Measurements from ENCODE around the gene PPP1R12B. TPM values are rescaled to one million over a fixed set of nuclear protein-coding genes. Genes with fewer than 3 reads are reported as not detected.
"Not testable (repeated sequence)": the region's sequence is repeated elsewhere in the genome, so short reads cannot be mapped to it uniquely, and the experiment has no call there.

The PPP1R12B gene
- total RNA-seq, 2 experiments from 2014 or later: 13.0 to 14.1 TPM

DNA sequence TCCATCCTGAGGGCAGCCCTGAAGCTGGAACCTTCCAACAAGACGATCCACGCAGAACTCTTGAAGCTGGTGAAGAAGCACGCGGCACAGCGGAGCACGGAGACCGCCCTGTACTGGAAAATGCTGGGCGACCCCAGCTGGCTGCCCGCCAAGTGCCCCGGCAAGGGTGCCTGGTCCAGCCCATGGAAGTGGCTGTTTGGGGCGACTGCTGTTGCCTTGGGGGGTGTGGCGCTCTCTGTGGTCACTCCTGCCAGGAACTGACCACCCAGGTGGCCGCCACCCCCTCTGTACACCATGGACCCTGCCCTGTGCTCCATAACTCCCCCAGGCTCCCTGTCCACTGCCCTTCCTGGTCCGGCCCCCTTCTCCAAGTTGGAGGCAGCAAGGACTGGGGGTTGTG lies 90.8 kb downstream of the PPP1R12B start:
- POLR2A ChIA-PET: interaction anchor here (0.7 kb wide), 1 partner anchor 97 kb away, joined by 3 read pairs; the partner anchor contains the start of gene UBE2T
- intact Hi-C loops (cut with micrococcal nuclease): no loop called here
- peaks cover 12% of the 10 kb centered on the region for H3K36me3 Mint-ChIP-seq (ENCODE audit: low read depth)

DNA sequence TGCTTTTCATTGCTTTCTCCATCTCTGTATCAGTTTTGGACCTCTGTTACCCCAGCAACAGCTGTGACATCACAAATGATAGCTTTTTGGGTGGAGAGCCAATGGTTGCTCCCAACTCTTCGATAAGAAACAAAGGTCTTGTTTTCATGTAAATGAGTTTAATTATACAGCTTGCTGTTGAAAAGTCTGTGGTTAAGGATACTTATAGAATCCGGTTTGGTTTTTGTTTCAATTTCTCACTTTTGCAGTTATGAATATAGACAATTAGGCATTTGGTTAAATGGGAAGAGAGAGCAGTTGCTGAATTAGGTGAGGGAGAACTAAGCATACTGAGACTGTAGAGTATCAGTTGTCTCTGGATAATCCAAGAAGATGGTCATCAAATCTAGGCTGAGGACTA lies 99.6 kb downstream of the PPP1R12B start:
- H3K27ac Mint-ChIP-seq; H3K9me3 Mint-ChIP-seq; H3K4me1 Mint-ChIP-seq (ENCODE audit: low read depth); intact Hi-C loops (cut with micrococcal nuclease); POLR2A ChIA-PET; DNase-seq; H3K27me3 Mint-ChIP-seq; ATAC-seq; H3K4me3 Mint-ChIP-seq: not testable (repeated sequence)
- CTCF ChIA-PET: interaction anchor here (1.0 kb wide), 1 partner anchor 255 kb away, joined by 3 read pairs; no protein-coding TSS in a partner anchor
- peaks cover 19% of the 10 kb centered on the region for H3K36me3 Mint-ChIP-seq (ENCODE audit: low read depth)

More for the DNA sequence above, 90.8 kb downstream of the PPP1R12B start:
- ATAC-seq (no peak), DNase-seq (no peak)
- TF ChIP-seq, protein P1, sequence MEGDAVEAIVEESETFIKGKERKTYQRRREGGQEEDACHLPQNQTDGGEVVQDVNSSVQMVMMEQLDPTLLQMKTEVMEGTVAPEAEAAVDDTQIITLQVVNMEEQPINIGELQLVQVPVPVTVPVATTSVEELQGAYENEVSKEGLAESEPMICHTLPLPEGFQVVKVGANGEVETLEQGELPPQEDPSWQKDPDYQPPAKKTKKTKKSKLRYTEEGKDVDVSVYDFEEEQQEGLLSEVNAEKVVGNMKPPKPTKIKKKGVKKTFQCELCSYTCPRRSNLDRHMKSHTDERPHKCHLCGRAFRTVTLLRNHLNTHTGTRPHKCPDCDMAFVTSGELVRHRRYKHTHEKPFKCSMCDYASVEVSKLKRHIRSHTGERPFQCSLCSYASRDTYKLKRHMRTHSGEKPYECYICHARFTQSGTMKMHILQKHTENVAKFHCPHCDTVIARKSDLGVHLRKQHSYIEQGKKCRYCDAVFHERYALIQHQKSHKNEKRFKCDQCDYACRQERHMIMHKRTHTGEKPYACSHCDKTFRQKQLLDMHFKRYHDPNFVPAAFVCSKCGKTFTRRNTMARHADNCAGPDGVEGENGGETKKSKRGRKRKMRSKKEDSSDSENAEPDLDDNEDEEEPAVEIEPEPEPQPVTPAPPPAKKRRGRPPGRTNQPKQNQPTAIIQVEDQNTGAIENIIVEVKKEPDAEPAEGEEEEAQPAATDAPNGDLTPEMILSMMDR (IDR thresholded peaks at IDR 0.05): no peak
- no peaks in the 10 kb centered on the region for H3K27me3 Mint-ChIP-seq
- H3K9me3 Mint-ChIP-seq: no peaks in the 10 kb centered on the region
- no peaks in the 10 kb centered on the region for H3K4me1 Mint-ChIP-seq (ENCODE audit: low read depth)
- H3K4me3 Mint-ChIP-seq: no peak overlapping the region
- H3K27ac Mint-ChIP-seq: no peak overlapping the region
- CTCF ChIA-PET: no interaction called here

DNA sequence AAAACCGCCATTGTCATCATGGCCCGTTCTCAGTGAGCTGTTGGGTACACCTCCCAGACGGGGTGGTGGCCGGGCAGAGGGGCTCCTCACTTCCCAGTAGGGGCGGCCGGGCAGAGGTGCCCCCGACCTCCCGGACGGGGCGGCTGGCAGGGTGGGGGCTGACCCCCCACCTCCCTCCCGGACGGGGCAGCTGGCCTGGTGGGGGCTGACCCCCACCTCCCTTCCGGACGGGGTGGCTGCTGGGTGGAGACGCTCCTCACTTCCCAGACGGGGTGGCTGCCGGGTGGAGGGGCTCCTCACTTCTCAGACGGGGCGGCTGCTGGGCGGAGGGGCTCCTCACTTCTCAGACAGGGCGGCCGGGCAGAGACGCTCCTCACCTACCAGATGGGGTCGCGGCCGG lies 103.1 kb downstream of the PPP1R12B start:
- CTCF ChIA-PET; H3K9me3 Mint-ChIP-seq; H3K4me3 Mint-ChIP-seq; H3K27ac Mint-ChIP-seq; POLR2A ChIA-PET; intact Hi-C loops (cut with micrococcal nuclease); ATAC-seq; H3K27me3 Mint-ChIP-seq; H3K4me1 Mint-ChIP-seq (ENCODE audit: low read depth); DNase-seq: not testable (repeated sequence)
- H3K36me3 Mint-ChIP-seq (ENCODE audit: low read depth): peaks cover 26% of the 10 kb centered on the region

DNA sequence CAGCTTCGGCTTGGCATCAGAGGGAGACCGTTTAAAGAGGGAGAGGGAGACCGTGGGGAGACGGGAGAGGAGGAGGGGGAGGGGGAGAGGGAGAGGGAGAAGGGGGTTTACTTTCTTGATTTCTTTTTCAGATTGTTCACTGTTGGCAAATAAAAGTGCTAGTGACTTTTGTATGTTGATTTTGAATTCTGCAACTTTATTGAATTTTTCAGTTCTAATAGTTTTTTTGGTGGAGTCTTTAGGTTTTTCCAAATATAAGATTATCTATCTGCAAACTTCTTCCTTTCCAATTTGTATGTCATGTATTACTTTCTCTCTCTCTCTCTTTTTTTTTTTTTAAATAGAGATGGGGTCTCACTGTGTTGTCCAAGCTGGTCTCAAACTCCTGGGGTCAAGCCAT lies 104.0 kb downstream of the PPP1R12B start:
- peaks cover 26% of the 10 kb centered on the region for H3K36me3 Mint-ChIP-seq (ENCODE audit: low read depth)
- CTCF ChIA-PET: no interaction called here
- TF ChIP-seq, protein P1 (IDR thresholded peaks at IDR 0.05): no peak
- POLR2A ChIA-PET: no interaction called here
- H3K4me3 Mint-ChIP-seq: no peak overlapping the region
- H3K4me1 Mint-ChIP-seq (ENCODE audit: low read depth): peaks cover 2% of the 10 kb centered on the region
- DNase-seq (no peak), ATAC-seq (no peak)
- H3K27ac Mint-ChIP-seq: no peak overlapping the region
- H3K27me3 Mint-ChIP-seq: no peaks in the 10 kb centered on the region
- intact Hi-C loops (cut with micrococcal nuclease): no loop called here
- no peaks in the 10 kb centered on the region for H3K9me3 Mint-ChIP-seq

DNA sequence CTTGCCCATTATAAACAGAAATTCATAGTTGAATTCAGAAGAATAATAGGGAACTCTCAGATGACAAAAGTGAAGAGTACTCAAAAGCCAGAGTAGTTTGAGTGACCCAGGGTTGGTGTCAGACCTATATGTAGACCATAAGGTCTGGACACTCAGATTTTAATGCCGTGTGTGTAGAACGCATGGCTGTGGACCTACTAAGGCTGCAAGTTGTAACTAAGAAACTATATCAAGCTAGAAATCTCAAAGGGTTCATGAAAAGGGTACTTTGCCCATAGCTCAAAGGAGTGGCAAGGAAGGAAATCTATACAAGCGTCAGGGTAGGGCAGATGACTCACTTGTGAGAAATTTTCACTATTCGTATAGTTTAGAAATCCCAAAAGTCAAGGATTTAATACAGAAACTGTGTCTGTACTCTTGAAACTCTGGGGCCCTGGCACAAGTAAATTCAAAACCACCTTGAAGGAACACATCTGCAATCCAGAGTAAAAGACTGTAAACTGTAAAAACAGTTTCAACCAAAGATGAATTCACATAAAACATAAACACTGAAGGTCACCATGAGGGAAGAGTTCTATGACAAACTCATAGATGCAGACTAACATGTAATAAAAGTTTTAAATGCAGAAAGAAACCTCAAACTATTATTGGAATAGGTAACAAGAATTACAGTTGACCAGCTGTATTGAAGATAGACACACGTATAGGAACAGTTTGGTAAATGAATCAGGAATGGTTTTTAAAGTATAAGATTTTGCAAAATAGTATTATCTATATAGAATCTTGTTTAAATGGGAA lies 108.1 kb downstream of the PPP1R12B start:
- H3K9me3 Mint-ChIP-seq; intact Hi-C loops (cut with micrococcal nuclease); POLR2A ChIA-PET; H3K27me3 Mint-ChIP-seq; ATAC-seq; H3K4me1 Mint-ChIP-seq (ENCODE audit: low read depth); H3K27ac Mint-ChIP-seq; DNase-seq; H3K4me3 Mint-ChIP-seq: not testable (repeated sequence)
- H3K36me3 Mint-ChIP-seq (ENCODE audit: low read depth): peaks cover 15% of the 10 kb centered on the region
- CTCF ChIA-PET: interaction anchor here (3.0 kb wide), 1 partner anchor 263 kb away, joined by 6 read pairs; no protein-coding TSS in a partner anchor

DNA sequence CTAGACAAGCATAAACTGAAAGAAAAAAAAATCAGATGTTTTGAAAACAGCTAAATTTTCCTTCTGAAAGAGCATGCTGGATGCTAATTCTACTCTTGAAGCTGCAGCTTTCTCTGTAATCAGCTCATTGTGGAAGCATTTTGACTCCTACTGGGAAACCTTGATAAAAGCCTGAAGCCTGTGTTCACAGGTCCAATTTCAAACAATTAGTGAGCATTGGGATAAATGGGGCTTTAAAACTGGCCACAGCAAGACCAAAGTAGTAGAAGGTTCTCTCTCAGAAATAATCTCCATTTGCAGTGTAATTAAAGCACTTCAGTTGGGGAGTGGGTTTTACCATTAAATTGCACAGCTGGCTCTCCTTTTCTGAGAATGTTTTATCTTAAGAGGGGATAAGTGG lies 110.2 kb downstream of the PPP1R12B start:
- H3K36me3 Mint-ChIP-seq (ENCODE audit: low read depth); intact Hi-C loops (cut with micrococcal nuclease); CTCF ChIA-PET; H3K27ac Mint-ChIP-seq; H3K4me3 Mint-ChIP-seq; H3K9me3 Mint-ChIP-seq; H3K27me3 Mint-ChIP-seq; ATAC-seq; H3K4me1 Mint-ChIP-seq (ENCODE audit: low read depth); POLR2A ChIA-PET; DNase-seq: not testable (repeated sequence)

DNA sequence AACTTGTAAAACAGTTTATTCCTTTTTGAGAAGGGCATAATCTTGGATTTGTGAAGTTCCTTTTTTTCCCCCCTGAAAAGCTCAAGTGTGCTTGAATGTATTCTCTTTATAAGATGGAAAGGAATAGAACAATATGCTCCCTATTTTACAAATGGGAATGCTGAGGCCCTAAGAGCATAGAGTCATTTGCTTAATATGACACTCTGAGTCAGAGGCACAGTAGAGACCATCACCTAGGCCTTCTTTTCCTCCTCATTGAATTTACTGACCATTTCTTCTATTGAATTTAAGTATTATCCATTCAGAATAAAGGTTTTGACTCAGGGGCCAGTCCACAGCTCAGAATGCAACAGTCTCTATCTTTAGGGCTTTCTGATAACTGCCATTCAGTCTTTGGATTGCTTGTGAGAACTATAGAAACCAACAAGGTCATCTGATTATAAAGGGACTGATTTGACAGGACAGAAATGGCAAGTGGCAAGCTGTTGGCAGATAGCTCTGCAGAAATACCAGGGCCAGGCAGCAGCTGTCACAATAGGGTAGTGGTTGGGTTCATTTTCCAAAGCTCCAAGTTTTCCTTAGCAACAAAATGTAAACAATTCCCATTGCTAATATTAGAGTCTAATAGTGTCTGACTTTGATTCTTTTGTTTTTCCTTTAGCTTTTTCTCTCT lies 111.1 kb downstream of the PPP1R12B start:
- H3K36me3 Mint-ChIP-seq (ENCODE audit: low read depth); H3K27me3 Mint-ChIP-seq; H3K27ac Mint-ChIP-seq; DNase-seq; H3K4me3 Mint-ChIP-seq; H3K9me3 Mint-ChIP-seq; ATAC-seq; POLR2A ChIA-PET; intact Hi-C loops (cut with micrococcal nuclease); H3K4me1 Mint-ChIP-seq (ENCODE audit: low read depth): not testable (repeated sequence)
- CTCF ChIA-PET: interaction anchor here (1.4 kb wide), 1 partner anchor 260 kb away, joined by 4 read pairs; no protein-coding TSS in a partner anchor

DNA sequence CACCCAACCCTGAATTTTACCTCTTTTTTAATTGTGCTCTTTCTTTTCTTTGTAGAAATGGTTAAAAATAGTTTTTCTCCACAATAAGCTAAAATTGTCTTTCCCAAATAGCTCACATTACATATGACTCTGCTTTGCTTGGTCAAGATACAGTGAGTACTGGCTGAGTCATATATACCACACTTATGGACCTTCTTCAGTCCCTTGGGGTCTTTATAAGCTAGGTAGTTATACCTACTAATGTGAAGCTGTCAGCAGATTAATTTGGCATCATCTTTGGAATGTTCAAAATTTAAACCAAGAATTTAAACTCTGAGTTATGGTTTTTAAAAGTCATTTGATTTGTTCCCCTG lies 111.6 kb downstream of the PPP1R12B start:
- H3K36me3 Mint-ChIP-seq (ENCODE audit: low read depth); POLR2A ChIA-PET; intact Hi-C loops (cut with micrococcal nuclease); H3K27ac Mint-ChIP-seq; H3K27me3 Mint-ChIP-seq; ATAC-seq; DNase-seq; H3K4me1 Mint-ChIP-seq (ENCODE audit: low read depth); H3K9me3 Mint-ChIP-seq; H3K4me3 Mint-ChIP-seq: not testable (repeated sequence)
- CTCF ChIA-PET: interaction anchor here (1.4 kb wide), 1 partner anchor 260 kb away, joined by 4 read pairs; no protein-coding TSS in a partner anchor

Data from activated CD8-positive, alpha-beta T cell treated with anti-CD3 and anti-CD28 coated beads for 36 hours (primary cell).